NK-92 (cell line): ENCODE data around the gene ZNF846.
"Not testable (repeated sequence)": the region's sequence is repeated elsewhere in the genome, so short reads cannot be mapped to it uniquely, and the experiment has no call there.

Experiments used
- DNase-seq: peaks from one replicate; lab custom pipeline; 2025; ENCODE audit not compliant: unreplicated experiment; lab: John Stamatoyannopoulos, UW

ZNF846 gene

GRCh38 chr19:9785367-9786331 lies 17.1 kb upstream of the ZNF846 start:
- DNase-seq = peak; percentile 92

DNA sequence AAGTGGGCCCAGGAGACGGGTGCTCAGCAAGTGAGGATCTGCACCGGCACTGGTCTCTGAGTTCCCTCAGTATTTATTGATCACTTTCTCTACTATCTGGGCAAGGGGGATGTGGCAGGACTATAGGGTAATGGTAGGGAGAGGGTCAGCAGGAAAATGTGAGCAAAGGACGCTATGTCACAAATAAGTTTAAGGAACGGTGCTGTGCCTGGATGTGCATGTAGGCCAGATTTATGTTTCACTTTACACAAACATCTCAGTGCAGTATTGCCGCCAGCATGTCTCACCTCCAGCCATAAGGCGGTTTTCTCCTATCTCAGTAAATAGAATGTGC lies 15.6 kb upstream of the ZNF846 start:
- DNase-seq = not testable (repeated sequence)

DNA sequence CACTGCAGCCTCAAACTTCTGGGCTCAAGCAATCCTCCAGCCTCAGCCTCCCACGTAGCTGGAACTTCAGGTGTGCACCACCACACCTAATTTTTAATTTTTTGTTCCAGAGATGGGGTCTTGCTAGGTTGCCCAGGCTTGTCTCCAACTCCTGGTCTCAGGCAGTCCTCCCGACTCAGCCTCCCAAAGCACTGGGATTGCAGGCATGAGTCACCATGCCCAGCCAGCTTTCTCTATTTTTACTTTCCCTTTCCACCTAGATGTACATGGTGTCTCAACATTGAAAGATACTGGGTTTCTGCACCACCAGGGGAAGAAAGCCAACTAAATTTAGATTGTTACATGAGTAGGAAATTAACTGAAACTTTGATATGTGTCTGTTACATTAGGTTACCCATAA lies 13.8 kb upstream of the ZNF846 start:
- no peak for DNase-seq

DNA sequence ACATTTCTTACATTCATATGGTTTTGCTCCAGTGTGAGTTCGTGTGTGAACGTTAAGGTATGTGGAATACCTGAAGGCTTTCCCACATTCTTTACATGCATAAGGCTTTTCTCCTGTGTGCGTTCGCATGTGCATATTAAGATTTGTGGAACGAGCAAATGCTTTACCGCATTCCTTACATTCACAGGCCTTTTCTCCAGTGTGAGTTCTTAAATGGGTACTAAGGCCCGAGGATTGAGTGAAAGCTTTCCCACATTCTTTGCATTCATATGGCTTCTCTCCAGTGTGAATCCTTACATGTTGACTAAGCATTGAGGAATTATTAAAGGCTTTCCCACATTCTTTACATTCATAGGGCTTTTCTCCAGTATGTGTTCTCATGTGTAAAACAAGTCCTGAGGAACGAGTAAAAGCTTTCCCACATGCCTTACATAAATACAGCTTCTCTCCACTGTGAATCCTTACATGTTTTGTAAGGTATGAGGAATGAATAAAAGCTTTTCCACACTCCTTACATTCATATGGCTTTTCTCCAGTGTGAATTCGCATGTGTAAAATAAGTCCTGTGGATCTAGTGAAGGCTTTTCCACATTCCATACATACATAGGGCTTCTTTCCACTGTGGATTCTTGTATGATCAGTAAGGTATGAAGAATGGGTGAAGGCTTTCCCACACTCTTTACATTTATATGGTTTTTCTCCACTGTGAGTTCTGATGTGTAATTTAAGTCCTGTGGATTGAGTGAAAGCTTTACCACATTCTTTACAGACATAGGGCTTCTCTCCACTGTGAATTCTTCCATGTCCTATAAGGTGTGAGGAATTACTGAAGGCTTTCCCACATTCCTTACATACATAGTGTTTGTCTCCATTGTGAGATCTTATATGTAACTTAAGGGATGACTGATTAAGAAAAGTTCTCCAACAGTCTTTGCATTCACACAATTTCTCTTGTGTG lies 10.7 kb downstream of the ZNF846 start:
- DNase-seq = no peak

DNA sequence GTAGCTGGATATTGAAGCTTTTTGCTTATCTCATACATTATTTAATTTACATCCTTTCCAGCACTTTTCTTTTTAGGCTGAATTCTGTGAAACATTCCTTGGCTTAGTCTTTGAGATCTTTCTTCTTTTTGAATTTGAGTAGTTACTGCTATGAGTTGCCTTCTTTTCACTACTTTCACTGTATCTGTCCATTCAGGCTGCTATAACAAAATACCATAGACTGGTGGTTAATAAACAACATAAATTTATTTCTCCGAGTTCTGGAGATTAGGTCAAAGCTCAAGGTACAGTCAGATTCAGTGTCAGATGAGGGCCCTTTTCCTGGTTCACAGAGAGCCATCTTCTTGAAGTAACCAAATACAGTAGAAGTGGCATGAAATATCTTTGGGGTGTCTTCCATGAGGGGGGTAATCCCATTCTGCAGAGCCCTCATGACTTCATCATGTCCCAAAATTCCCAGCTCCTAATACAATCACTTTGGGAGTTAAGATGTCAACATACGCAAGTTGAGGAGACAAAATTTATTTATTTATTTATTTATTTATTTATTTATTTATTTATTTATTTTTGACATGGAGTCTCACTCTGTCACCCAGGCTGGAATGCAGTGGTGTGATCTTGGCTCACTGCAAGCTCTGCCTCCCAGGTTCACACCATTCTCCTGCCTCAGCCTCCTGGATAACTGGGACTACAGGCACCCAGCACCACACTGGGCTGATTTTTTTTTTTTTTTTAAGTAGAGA lies 15.7 kb downstream of the ZNF846 start:
- DNase-seq = no peak

DNA sequence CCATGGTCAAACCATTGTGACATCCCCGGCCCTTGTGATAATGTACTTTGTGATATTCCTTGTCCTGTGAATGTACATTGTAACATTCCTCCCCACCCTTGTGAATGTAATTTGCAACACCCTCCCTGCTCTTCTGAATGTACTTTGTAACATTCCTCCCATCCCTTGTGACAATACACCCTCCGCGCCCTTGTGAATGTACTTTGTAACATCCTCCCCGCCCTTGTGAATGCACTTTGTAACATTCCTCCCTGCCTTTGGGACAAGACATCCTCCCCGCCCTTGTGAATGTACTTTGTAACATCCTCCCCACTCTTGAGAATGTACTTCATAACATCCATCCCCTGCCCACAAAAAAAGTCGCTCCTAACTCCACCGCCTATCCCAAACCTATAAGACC lies 17.1 kb downstream of the ZNF846 start:
- no peak for DNase-seq

GRCh38 chr19:9741476-9742171 lies 26.9 kb downstream of the ZNF846 start:
- no peak for DNase-seq

GRCh38 chr19:9735986-9736385 lies 32.6 kb downstream of the ZNF846 start:
- no peak for DNase-seq

DNA sequence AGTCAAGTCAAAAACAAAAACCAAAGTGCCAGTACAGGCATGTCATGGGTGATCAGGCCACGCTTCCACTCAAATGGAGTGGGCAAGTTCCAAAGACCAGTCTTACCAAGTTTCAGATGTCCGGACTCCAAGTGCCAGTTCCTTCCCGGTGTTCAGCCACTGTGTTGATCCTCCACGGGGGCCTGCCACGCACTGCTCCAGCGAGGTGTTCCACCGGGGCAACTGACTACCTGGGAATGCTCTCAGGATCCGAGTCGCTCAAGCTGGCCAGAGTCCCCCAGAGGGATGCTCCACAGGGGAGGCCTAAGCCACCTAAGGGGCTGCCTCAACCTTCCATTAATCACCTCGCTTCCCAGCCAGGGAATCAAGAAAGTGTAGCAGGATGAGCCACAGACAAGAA lies 38.5 kb downstream of the ZNF846 start:
- not testable (repeated sequence) for DNase-seq

GRCh38 chr19:9729162-9729561 lies 39.4 kb downstream of the ZNF846 start:
- no peak for DNase-seq

DNA sequence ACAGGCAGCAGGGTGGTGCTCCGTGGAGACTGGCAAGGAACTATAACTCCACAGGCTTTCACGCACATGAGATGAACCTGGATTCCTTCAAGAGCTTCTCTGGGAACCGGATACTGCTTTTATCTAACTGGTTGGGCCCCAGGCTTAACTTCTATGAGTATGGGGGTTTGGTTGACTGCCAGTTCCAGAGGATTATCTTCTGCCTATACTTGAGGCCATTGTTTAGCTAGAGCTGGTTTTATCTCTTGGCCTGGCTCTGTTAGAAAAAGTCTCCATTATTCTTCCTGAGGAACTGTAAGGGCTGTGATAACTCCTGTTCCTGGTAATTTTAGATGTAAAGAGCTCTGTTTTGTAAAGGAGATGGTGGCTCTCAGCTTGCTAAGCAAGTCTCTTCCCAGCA lies 40.9 kb downstream of the ZNF846 start:
- DNase-seq = no peak

- DNase-seq = not testable (repeated sequence)
These were observed 42.9 kb downstream of the ZNF846 start for GRCh38 chr19:9725508-9726201.

DNA sequence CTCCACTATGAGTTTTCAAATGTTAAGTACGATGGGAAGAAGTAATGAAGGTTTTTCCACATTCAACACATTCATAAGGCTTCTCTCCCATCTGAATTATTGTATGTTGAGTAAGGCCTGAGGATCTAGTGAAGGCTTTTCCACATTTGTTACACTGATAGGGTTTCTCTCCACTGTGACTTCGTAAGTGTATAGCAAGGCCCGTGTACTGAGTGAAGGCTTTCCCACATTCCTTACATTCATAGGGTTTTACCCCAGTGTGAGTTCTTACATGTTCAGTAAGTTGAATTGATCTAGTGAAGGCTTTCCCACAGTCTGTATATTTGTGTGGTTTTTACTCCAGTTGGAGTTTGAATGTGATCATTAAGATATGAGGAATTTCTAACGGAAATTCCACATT lies 44.4 kb downstream of the ZNF846 start:
- DNase-seq = no peak

DNA sequence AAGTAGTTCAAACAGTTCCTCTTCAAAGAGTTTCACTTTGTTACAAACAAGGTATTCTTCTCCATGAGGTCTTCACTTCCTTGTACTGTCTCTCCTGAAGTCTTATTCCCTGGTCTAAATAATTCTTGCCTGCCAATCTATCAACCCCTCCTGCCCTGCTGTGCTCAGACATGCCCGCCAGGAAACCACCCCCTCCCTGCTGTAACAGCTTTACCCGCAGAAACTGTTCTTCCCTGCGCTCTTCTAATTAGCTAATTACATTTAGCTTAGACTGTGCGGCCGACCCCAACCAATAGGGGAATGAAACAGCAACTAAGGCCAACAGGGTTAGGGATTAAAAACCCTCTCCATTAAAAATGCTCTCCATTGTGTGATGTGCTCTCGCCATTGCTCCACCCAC lies 46.7 kb downstream of the ZNF846 start:
- no peak for DNase-seq

DNA sequence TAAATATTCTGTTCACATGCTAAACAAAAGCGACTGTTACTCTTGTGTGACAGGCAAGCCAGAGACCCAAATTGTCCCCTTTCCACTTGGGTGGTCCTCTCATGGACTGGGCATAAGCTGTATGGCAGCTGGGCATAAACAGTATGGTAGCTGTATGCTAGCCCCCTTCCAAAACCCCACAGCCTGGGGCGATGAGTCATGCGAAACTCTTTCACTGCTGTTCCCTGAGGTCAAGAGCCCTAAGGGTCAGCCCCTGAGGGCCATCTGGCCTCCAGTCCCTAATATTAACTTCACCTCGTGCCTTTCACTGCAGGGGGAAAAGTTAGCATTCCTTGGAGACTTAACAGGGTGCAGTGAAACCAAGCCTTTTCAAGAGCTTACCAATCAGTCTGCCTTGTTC lies 48.0 kb downstream of the ZNF846 start:
- DNase-seq = no peak

GRCh38 chr19:9711815-9712214 lies 56.7 kb downstream of the ZNF846 start:
- DNase-seq = no peak

DNA sequence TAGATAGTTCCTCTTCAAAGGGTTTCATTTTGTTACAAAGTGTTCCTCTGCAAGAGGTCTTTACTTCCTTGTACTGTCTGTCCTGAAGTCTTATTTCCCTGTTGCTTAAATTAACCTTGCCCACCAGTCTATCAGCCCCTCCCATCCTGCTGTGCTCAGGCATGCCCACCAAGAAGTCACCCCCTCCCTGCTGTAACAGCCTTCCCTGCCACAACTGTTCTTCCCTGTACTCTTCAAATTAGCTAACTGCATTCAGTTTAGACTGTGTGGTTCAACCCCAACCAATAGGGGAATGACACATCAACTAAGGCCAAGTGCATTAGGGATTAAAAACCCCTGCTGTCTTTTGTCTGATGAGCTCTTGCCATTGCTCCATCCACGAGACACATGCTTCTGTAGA lies 59.2 kb downstream of the ZNF846 start:
- no peak for DNase-seq

- DNase-seq = no peak
These were observed 62.7 kb downstream of the ZNF846 start for GRCh38 chr19:9705836-9706235.

- no peak for DNase-seq
These were observed 66.4 kb downstream of the ZNF846 start for GRCh38 chr19:9702186-9702585.
